GM12878 (cell line): ENCODE data around the gene SLC39A11. TPM values are rescaled to one million over a fixed set of nuclear protein-coding genes. Genes with fewer than 3 reads are reported as not detected.
A peak's percentile ranks its signal among the peaks of the same experiment; 100 is the strongest.

Source experiments
- ATAC-seq: fragments of 200-7000 bp; cut with Tn5 transposase; 3 replicates; pipeline ENCODE4 v1.9.1; 2020; ENCODE audit warnings: mild to moderate bottlenecking, moderate library complexity
- BruUV-seq: library from RNA; stranded (reverse); fragments of 400-500 nt; replicated peaks from 2 replicates; lab custom pipeline; 2021; lab: Mats Ljungman, UMichigan
- CTCF ChIA-PET: fragments of 300-600 bp; sonication (Branson Sonifier 250); formaldehyde crosslinking; extraction: SDS; loops from one replicate; lab custom pipeline; 2021; ENCODE audit warnings: inconsistent platforms; lab: Yijun Ruan, JAX
- POLR2A ChIA-PET: fragments of 350-600 bp; formaldehyde crosslinking; extraction: SDS; loops from one replicate; lab custom pipeline; 2021; ENCODE audit warnings: inconsistent platforms; lab: Charles Lee
- RAD21 ChIA-PET: fragments of 300-600 bp; sonication (Branson Sonifier 250); formaldehyde crosslinking; loops from one replicate; lab custom pipeline; 2023; ENCODE audit warnings: antibody characterized with exemption; ENCODE audit not compliant: unreplicated experiment; lab: Charles Lee
- SMC1A ChIA-PET: fragments of 300-600 bp; sonication (Branson Sonifier 250); formaldehyde crosslinking; loops from one replicate; lab custom pipeline; 2023; ENCODE audit not compliant: unreplicated experiment, uncharacterized antibody; lab: Charles Lee
- DNase-seq: peaks from one replicate; pipeline ENCODE4 v3.0.0-alpha.2; 2011; ENCODE audit warnings: low read depth, low spot score
- FAIRE-seq: peaks from 3 replicates; lab custom pipeline; 2011; peaks lifted over from hg19 to GRCh38; lab: Jason Lieb, UNC
- H2AFZ ChIP-seq: 2 replicates; pipeline ENCODE4 v1.6.0; 2011; ENCODE audit warnings: low read depth, low read length, control low read depth; ENCODE audit not compliant: control insufficient read depth
- H3K27ac ChIP-seq: 2 replicates; pipeline ENCODE4 v1.5.1; 2011; ENCODE audit warnings: control low read depth; ENCODE audit not compliant: control insufficient read depth, insufficient read depth
- H3K27me3 ChIP-seq, 2 experiments: replicated peaks in 1 of 2; 2 replicates each; pipeline versions ENCODE4 v1.6.0 to v1.6.1; 2011; ENCODE audit warnings: low read length in 1 of 2; ENCODE audit not compliant: control insufficient read depth in 2 of 2, insufficient read depth in 2 of 2
- H3K36me3 ChIP-seq, 2 experiments: 2 replicates each; pipeline ENCODE4 v1.5.1; 2011; ENCODE audit warnings: low read length in 1 of 2; ENCODE audit not compliant: control insufficient read depth in 2 of 2, insufficient read depth in 2 of 2
- H3K4me1 ChIP-seq: 2 replicates; pipeline ENCODE4 v1.6.1; 2011; ENCODE audit warnings: mild to moderate bottlenecking, low read length, moderate library complexity, mixed read lengths; ENCODE audit not compliant: control insufficient read depth, insufficient read depth
- H3K4me2 ChIP-seq: 2 replicates; pipeline ENCODE4 v1.6.0; 2011; ENCODE audit warnings: control low read depth; ENCODE audit not compliant: control insufficient read depth, insufficient read depth
- H3K4me3 ChIP-seq: fragments of 200-600 bp; sonication (generic); 2 replicates; pipeline ENCODE4 v1.5.1; 2016
- H3K79me2 ChIP-seq: 2 replicates; pipeline ENCODE4 v1.6.0; 2011; ENCODE audit warnings: low read length; ENCODE audit not compliant: control insufficient read depth, insufficient read depth
- H3K9ac ChIP-seq: 2 replicates; pipeline ENCODE4 v1.8.0; 2011; ENCODE audit warnings: low read length, control low read depth, mixed read lengths; ENCODE audit not compliant: control insufficient read depth, insufficient read depth
- H3K9me3 ChIP-seq: replicated peaks from 3 replicates; pipeline ENCODE4 v1.5.1; 2011; ENCODE audit warnings: mild to moderate bottlenecking, low read length; ENCODE audit not compliant: control insufficient read depth, insufficient read depth
- H4K20me1 ChIP-seq: 2 replicates; pipeline ENCODE4 v1.6.0; 2011; ENCODE audit not compliant: control insufficient read depth, insufficient read depth
- BMI1 ChIP-seq: fragments of 450-650 bp; IDR thresholded peaks from 2 replicates; pipeline ENCODE4 v1.6.1; 2016; ENCODE audit warnings: mild to moderate bottlenecking, moderate library complexity, borderline replicate concordance
- CHD4 ChIP-seq: fragments of 200-600 bp; sonication (generic); IDR thresholded peaks from 2 replicates; pipeline ENCODE4 v1.6.1; 2016; ENCODE audit warnings: mild to moderate bottlenecking
- EGR1 ChIP-seq, 2 experiments: IDR thresholded peaks; 1 replicate in 1 of 2; 2 replicates in 1 of 2; pipeline ENCODE4 v1.6.1; 2011 to 2012; ENCODE audit warnings: low read depth in 2 of 2, low read length in 2 of 2, borderline replicate concordance in 1 of 2, mild to moderate bottlenecking in 1 of 2, moderate library complexity in 1 of 2
- FOXK2 ChIP-seq: fragments of 450-650 bp; IDR thresholded peaks from 2 replicates; pipeline ENCODE4 v1.6.1; 2017; ENCODE audit warnings: mild to moderate bottlenecking, moderate library complexity
- KAT2A ChIP-seq: conservative IDR thresholded peaks from 2 replicates; pipeline ENCODE4 v1.6.1; 2011; ENCODE audit warnings: low read depth, low read length; ENCODE audit not compliant: control insufficient read depth
- KLF5 ChIP-seq: fragments of 450-650 bp; IDR thresholded peaks from 2 replicates; pipeline ENCODE4 v1.6.1; 2014; ENCODE audit warnings: mild to moderate bottlenecking; ENCODE audit not compliant: partially characterized antibody
- NR2C1 ChIP-seq: fragments of 450-650 bp; IDR thresholded peaks from 2 replicates; pipeline ENCODE4 v1.6.1; 2017; ENCODE audit warnings: antibody characterized with exemption, mild to moderate bottlenecking, moderate library complexity
- PAX8 ChIP-seq: fragments of 450-650 bp; IDR thresholded peaks from 2 replicates; pipeline ENCODE4 v1.6.1; 2017; ENCODE audit warnings: mild to moderate bottlenecking, moderate library complexity
- PML ChIP-seq: IDR thresholded peaks from 2 replicates; pipeline ENCODE4 v1.6.1; 2012; ENCODE audit warnings: low read length, inconsistent platforms
- RCOR1 ChIP-seq: conservative IDR thresholded peaks from 2 replicates; pipeline ENCODE4 v1.6.1; 2012; ENCODE audit warnings: low read depth, low read length, improper control_type of control experiment
- SMAD5 ChIP-seq: IDR thresholded peaks from 2 replicates; pipeline ENCODE4 v1.6.1; 2016; ENCODE audit warnings: antibody characterized with exemption, low read depth
- STAT3 ChIP-seq: IDR thresholded peaks from 2 replicates; pipeline ENCODE4 v1.6.1; 2011; ENCODE audit warnings: low read depth, low read length, improper control_type of control experiment
- TCF12 ChIP-seq: IDR thresholded peaks from 2 replicates; pipeline ENCODE4 v1.6.1; 2011; ENCODE audit warnings: low read depth, mild to moderate bottlenecking, low read length
- WRNIP1 ChIP-seq: IDR thresholded peaks from 2 replicates; pipeline ENCODE4 v1.6.1; 2011; ENCODE audit warnings: low read depth, low read length, improper control_type of control experiment, borderline replicate concordance
- ZNF207 ChIP-seq: fragments of 450-650 bp; IDR thresholded peaks from 2 replicates; pipeline ENCODE4 v1.6.1; 2014; ENCODE audit warnings: antibody characterized with exemption, mild to moderate bottlenecking, borderline replicate concordance
- WGBS: methylation state at CpG from one replicate; pipeline ENCODE4 v1.1.6; 2016; ENCODE audit warnings: low lambda C conversion rate; ENCODE audit not compliant: insufficient replicate concordance, insufficient coverage; ENCODE audit errors: missing lambda C conversion rate; 5-methylcytosine and 5-hydroxymethylcytosine counted together
- in situ Hi-C: fragments of 300-500 bp; cut with MboI; formaldehyde crosslinking; loops from 9 replicates; pipeline ENCODE4 v1.14.3; 2018; ENCODE audit warnings: mixed read lengths
- intact Hi-C: fragments of 100-400 bp; cut with micrococcal nuclease; formaldehyde crosslinking; loops from one replicate; pipeline ENCODE4 v1.14.2; 2022; ENCODE audit not compliant: unreplicated experiment
- polyA plus RNA-seq, 11 experiments: library from polyadenylated mRNA; depleted of rRNA in 4 of 11; unstranded in 6 of 11; stranded (reverse) in 5 of 11; fragments of >200 nt; fragmentation: Nextera tagmentation in 4 of 11; fragmentation: Illumina TruSeq in 1 of 11; extraction: Ambion mirVana in 4 of 11; extraction: Trizol in 1 of 11; gene quantifications; 1 replicate in 1 of 11; 2 replicates in 10 of 11; pipeline versions ENCODE4 v1.2.1 to v1.2.3, GENCODE V29; 2011 to 2016; ENCODE audit warnings: inconsistent platforms in 2 of 11, missing spikeins in 2 of 11, low read depth in 1 of 11
- total RNA-seq, 4 experiments: library from RNA; depleted of rRNA in 3 of 4; stranded (reverse); fragments of >200 nt in 3 of 4; fragmentation: Illumina TruSeq in 1 of 4; extraction: Trizol in 1 of 4; gene quantifications; 2 replicates each; pipeline versions ENCODE4 v1.2.1 to v1.2.3, GENCODE V29; 2013 to 2021
- TF ChIP-seq, protein P1 (sequence below): fragments of 450-650 bp; conservative IDR thresholded peaks from 2 replicates; pipeline ENCODE4 v1.6.1; 2017; ENCODE audit warnings: mild to moderate bottlenecking, moderate library complexity
- TF ChIP-seq, protein P2 (sequence below): fragments of 450-650 bp; IDR thresholded peaks from 2 replicates; pipeline ENCODE4 v1.6.1; 2016; ENCODE audit warnings: mild to moderate bottlenecking

The SLC39A11 gene
- total and polyA plus RNA-seq, 10 of the 15 experiments (the other 5 are each of a cell fraction or from before 2014, with no cell fraction given): 8.6 to 23.8 (median 14.0) TPM

DNA sequence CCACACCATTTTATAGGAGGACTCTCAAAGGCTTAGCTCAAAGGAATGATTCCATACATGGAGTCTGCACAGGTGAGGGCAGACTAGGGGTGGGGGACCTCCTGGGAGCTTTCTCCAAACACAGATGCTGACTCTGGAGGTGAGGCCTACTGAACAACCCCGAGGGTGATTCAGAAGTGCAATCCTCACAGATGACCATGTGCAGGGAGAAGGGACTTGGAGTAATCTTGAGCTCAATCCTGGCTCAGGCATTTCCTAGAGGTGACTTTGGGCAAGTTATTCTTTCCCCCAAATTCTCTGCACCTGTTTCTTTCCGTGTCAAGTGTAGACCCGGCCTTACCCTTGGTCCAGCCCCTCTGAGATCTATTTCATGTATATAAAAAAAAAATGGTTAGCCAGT, 401.5 kb downstream of the SLC39A11 start:
- RAD21 ChIA-PET: interaction anchor here (0.8 to 1.7 kb wide), 2 partner anchors 36 to 501 kb away, joined by 3 to 5 read pairs; no protein-coding TSS in a partner anchor
- FAIRE-seq (no peak), DNase-seq (no peak), ATAC-seq (no peak)
- Histone ChIP-seq H3K27ac (0 out of 2 replicates have a peak overlapping the region, but pooled peaks have one; percentile 4), H4K20me1 (no peaks in the 10 kb centered on the region), H3K9ac (no peak overlapping the region), H3K4me3 (no peak overlapping the region), H3K9me3 (no peaks in the 10 kb centered on the region), H3K79me2 (no peaks in the 10 kb centered on the region), H3K36me3 (no peaks in the 10 kb centered on the region; a peak in 1 of 4 replicates), H3K4me2 (no peak overlapping the region), H2AFZ (no peak overlapping the region), H3K27me3 (no peaks in the 10 kb centered on the region), H3K4me1 (no peaks in the 10 kb centered on the region)
- POLR2A ChIA-PET: no interaction called here
- SMC1A ChIA-PET: interaction anchor here (1.2 kb wide), 1 partner anchor 26 kb away, joined by 3 read pairs; no protein-coding TSS in a partner anchor
- no TSS peak for BruUV-seq
- WGBS: 90% methylated on average over 3 of the region's 3 CpGs
- in situ Hi-C loops (no loop called here), intact Hi-C loops (no loop called here)
- TF ChIP-seq ZNF207: no peak
- no peak for TF ChIP-seq NR2C1
- no peak for TF ChIP-seq BMI1
- TF ChIP-seq, protein P1, sequence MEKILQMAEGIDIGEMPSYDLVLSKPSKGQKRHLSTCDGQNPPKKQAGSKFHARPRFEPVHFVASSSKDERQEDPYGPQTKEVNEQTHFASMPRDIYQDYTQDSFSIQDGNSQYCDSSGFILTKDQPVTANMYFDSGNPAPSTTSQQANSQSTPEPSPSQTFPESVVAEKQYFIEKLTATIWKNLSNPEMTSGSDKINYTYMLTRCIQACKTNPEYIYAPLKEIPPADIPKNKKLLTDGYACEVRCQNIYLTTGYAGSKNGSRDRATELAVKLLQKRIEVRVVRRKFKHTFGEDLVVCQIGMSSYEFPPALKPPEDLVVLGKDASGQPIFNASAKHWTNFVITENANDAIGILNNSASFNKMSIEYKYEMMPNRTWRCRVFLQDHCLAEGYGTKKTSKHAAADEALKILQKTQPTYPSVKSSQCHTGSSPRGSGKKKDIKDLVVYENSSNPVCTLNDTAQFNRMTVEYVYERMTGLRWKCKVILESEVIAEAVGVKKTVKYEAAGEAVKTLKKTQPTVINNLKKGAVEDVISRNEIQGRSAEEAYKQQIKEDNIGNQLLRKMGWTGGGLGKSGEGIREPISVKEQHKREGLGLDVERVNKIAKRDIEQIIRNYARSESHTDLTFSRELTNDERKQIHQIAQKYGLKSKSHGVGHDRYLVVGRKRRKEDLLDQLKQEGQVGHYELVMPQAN: no peak
- TF ChIP-seq KLF5: no peak
- TF ChIP-seq STAT3: no peak
- no peak for TF ChIP-seq TCF12
- TF ChIP-seq EGR1 (IDR thresholded peaks at IDR 0.05; ENCODE audit: borderline replicate concordance in 1 of 2, low read depth in 2 of 2, low read length in 2 of 2): no peak
- no peak for TF ChIP-seq KAT2A
- no peak for TF ChIP-seq RCOR1
- no peak for TF ChIP-seq CHD4
- TF ChIP-seq PAX8: no peak
- TF ChIP-seq FOXK2: no peak
- TF ChIP-seq PML: no peak
- TF ChIP-seq WRNIP1: no peak
- TF ChIP-seq, protein P2, sequence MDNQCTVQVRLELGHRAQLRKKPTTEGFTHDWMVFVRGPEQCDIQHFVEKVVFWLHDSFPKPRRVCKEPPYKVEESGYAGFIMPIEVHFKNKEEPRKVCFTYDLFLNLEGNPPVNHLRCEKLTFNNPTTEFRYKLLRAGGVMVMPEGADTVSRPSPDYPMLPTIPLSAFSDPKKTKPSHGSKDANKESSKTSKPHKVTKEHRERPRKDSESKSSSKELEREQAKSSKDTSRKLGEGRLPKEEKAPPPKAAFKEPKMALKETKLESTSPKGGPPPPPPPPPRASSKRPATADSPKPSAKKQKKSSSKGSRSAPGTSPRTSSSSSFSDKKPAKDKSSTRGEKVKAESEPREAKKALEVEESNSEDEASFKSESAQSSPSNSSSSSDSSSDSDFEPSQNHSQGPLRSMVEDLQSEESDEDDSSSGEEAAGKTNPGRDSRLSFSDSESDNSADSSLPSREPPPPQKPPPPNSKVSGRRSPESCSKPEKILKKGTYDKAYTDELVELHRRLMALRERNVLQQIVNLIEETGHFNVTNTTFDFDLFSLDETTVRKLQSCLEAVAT: no peak
- TF ChIP-seq SMAD5: no peak
- CTCF ChIA-PET: interaction anchor here (0.9 to 1.6 kb wide), 2 partner anchors 131 to 134 kb away, joined by 3 to 4 read pairs; no protein-coding TSS in a partner anchor
